IMR-90 (cell line): ENCODE measurements around the gene PAQR4. TPM values are rescaled to one million over a fixed set of nuclear protein-coding genes. Genes with fewer than 3 reads are reported as not detected.

ENCODE experiments used
- ATAC-seq: fragments of 200-7000 bp; cut with Tn5 transposase; 2 replicates; pipeline ENCODE4 v1.9.1; 2020; ENCODE audit warnings: low read depth, mild to moderate bottlenecking, moderate library complexity
- BruUV-seq: library from RNA; stranded (reverse); fragments of 400-500 nt; replicated peaks from 2 replicates; lab custom pipeline; 2021; lab: Mats Ljungman, UMichigan
- CTCF ChIA-PET: fragments of 300-600 bp; formaldehyde crosslinking; extraction: SDS; loops from one replicate; lab custom pipeline; 2021; ENCODE audit warnings: antibody characterized with exemption; lab: Yijun Ruan, JAX
- POLR2A ChIA-PET: fragments of 300-600 bp; sonication (Branson Sonifier 250); formaldehyde crosslinking; loops from one replicate; lab custom pipeline; 2022; ENCODE audit warnings: antibody characterized with exemption; ENCODE audit not compliant: unreplicated experiment; lab: Charles Lee
- DNase-seq: peaks from one replicate; pipeline ENCODE4 v3.0.0; 2013
- H2AFZ ChIP-seq: replicated peaks from 2 replicates; pipeline ENCODE3; 2013; ENCODE audit warnings: low read length, mild to moderate bottlenecking; ENCODE audit not compliant: poor library complexity
- H2AK5ac ChIP-seq: 2 replicates; pipeline ENCODE4 v1.6.1; 2013; ENCODE audit warnings: low read depth, low read length, inconsistent platforms
- H2AK9ac ChIP-seq: replicated peaks from 2 replicates; pipeline ENCODE3; 2013; ENCODE audit warnings: mild to moderate bottlenecking, low read depth, low read length, moderate library complexity; ENCODE audit not compliant: poor library complexity
- H2BK120ac ChIP-seq: 2 replicates; pipeline ENCODE4 v1.6.1; 2013; ENCODE audit warnings: low read depth, low read length, inconsistent platforms
- H2BK15ac ChIP-seq: 3 replicates; pipeline ENCODE4 v1.6.1; 2013; ENCODE audit warnings: low read depth, low read length, inconsistent platforms
- H2BK20ac ChIP-seq: 2 replicates; pipeline ENCODE4 v1.6.1; 2013; ENCODE audit warnings: low read depth, mild to moderate bottlenecking, inconsistent platforms, low read length, moderate library complexity
- H2BK5ac ChIP-seq: 2 replicates; pipeline ENCODE4 v1.6.1; 2013; ENCODE audit warnings: mild to moderate bottlenecking, low read depth, low read length, inconsistent platforms; ENCODE audit not compliant: poor library complexity, severe bottlenecking
- H3K14ac ChIP-seq: replicated peaks from 2 replicates; pipeline ENCODE4 v1.6.1; 2013; ENCODE audit warnings: low read depth, low read length, inconsistent platforms
- H3K18ac ChIP-seq: 2 replicates; pipeline ENCODE4 v1.6.1; 2013; ENCODE audit warnings: low read depth, low read length, control low read depth
- H3K23ac ChIP-seq: 2 replicates; pipeline ENCODE4 v1.6.1; 2013; ENCODE audit warnings: low read depth, low read length, inconsistent platforms
- H3K27ac ChIP-seq: 2 replicates; pipeline ENCODE4 v1.5.1; 2013; ENCODE audit warnings: mild to moderate bottlenecking, control low read depth, low read length; ENCODE audit not compliant: insufficient read depth
- H3K27me3 ChIP-seq: 2 replicates; pipeline ENCODE4 v1.6.1; 2013; ENCODE audit warnings: low read length; ENCODE audit not compliant: control insufficient read depth, insufficient read depth
- H3K36me3 ChIP-seq: 2 replicates; pipeline ENCODE4 v1.6.1; 2013; ENCODE audit warnings: low read length, mixed read lengths; ENCODE audit not compliant: control insufficient read depth, insufficient read depth
- H3K4ac ChIP-seq: 2 replicates; pipeline ENCODE4 v1.6.1; 2013; ENCODE audit warnings: low read depth, low read length, inconsistent platforms
- H3K4me1 ChIP-seq: 2 replicates; pipeline ENCODE4 v1.6.1; 2013; ENCODE audit warnings: low read length, mixed read lengths; ENCODE audit not compliant: control insufficient read depth, insufficient read depth
- H3K4me2 ChIP-seq: 2 replicates; pipeline ENCODE4 v1.6.1; 2013; ENCODE audit warnings: low read depth, mild to moderate bottlenecking, control low read depth, low read length, moderate library complexity
- H3K4me3 ChIP-seq: 2 replicates; pipeline ENCODE4 v1.5.1; 2013; ENCODE audit warnings: low read depth, mild to moderate bottlenecking, control low read depth, low read length, moderate library complexity; ENCODE audit not compliant: insufficient read depth
- H3K56ac ChIP-seq: 2 replicates; pipeline ENCODE4 v1.6.1; 2013; ENCODE audit warnings: low read length, inconsistent platforms; ENCODE audit not compliant: insufficient read depth; ENCODE audit errors: extremely low read depth
- H3K79me1 ChIP-seq, 2 experiments: 2 replicates each; pipeline ENCODE4 v1.6.1; 2013; ENCODE audit warnings: low read length in 2 of 2, inconsistent platforms in 1 of 2, low read depth in 1 of 2
- H3K9ac ChIP-seq: 2 replicates; pipeline ENCODE4 v1.6.1; 2013; ENCODE audit warnings: low read depth, low read length, control low read depth
- H3K9me1 ChIP-seq: 2 replicates; pipeline ENCODE4 v1.6.1; 2013; ENCODE audit warnings: low read length, inconsistent platforms; ENCODE audit not compliant: insufficient read depth
- H3K9me3 ChIP-seq: 2 replicates; pipeline ENCODE4 v1.6.1; 2013; ENCODE audit warnings: low read length; ENCODE audit not compliant: control insufficient read depth, insufficient read depth
- H4K20me1 ChIP-seq: 2 replicates; pipeline ENCODE4 v1.6.1; 2013; ENCODE audit warnings: low read length, inconsistent platforms; ENCODE audit not compliant: insufficient read depth
- H4K5ac ChIP-seq: 2 replicates; pipeline ENCODE4 v1.6.1; 2013; ENCODE audit warnings: mild to moderate bottlenecking, low read depth, low read length, control low read depth
- H4K8ac ChIP-seq, 2 experiments: 2 replicates each; pipeline ENCODE4 v1.6.1; 2013; ENCODE audit warnings: low read depth in 2 of 2, low read length in 2 of 2, control low read depth in 1 of 2, inconsistent platforms in 1 of 2
- H4K91ac ChIP-seq: 2 replicates; pipeline ENCODE4 v1.6.1; 2013; ENCODE audit warnings: low read depth, low read length, inconsistent platforms; ENCODE audit not compliant: insufficient read depth
- BHLHE40 ChIP-seq: fragments of 150-350 bp; IDR thresholded peaks from 2 replicates; pipeline ENCODE4 v1.6.1; 2016; ENCODE audit warnings: mild to moderate bottlenecking, low read depth, low read length
- CEBPB ChIP-seq: IDR thresholded peaks from 2 replicates; pipeline ENCODE4 v1.6.1; 2012; ENCODE audit warnings: low read depth, low read length, improper control_type of control experiment
- CHD1 ChIP-seq: IDR thresholded peaks from 2 replicates; pipeline ENCODE4 v1.6.1; 2012; ENCODE audit warnings: low read depth, low read length, improper control_type of control experiment
- FOS ChIP-seq: fragments of 150-350 bp; IDR thresholded peaks from 2 replicates; pipeline ENCODE4 v1.6.1; 2016; ENCODE audit warnings: low read depth, low read length
- MAFK ChIP-seq: IDR thresholded peaks from 2 replicates; pipeline ENCODE4 v1.6.1; 2012; ENCODE audit warnings: low read depth, low read length, improper control_type of control experiment
- MXI1 ChIP-seq: IDR thresholded peaks from 2 replicates; pipeline ENCODE4 v1.6.1; 2012; ENCODE audit warnings: low read depth, mild to moderate bottlenecking, low read length, moderate library complexity, borderline replicate concordance
- NFE2L2 ChIP-seq: fragments of 150-350 bp; IDR thresholded peaks from 2 replicates; pipeline ENCODE4 v1.6.1; 2016; ENCODE audit warnings: low read depth, mild to moderate bottlenecking, low read length
- POLR2A ChIP-seq: IDR thresholded peaks from 2 replicates; pipeline ENCODE4 v1.6.1; 2012; ENCODE audit warnings: mild to moderate bottlenecking, low read depth, low read length
- RAD21 ChIP-seq: IDR thresholded peaks from 2 replicates; pipeline ENCODE4 v1.6.1; 2012; ENCODE audit warnings: low read length, improper control_type of control experiment
- SMC3 ChIP-seq: fragments of 150-350 bp; IDR thresholded peaks from 2 replicates; pipeline ENCODE4 v1.6.1; 2016; ENCODE audit warnings: low read depth, mild to moderate bottlenecking, antibody characterized with exemption, low read length, moderate library complexity
- WGBS, 2 experiments: methylation state at CpG; one replicate each; pipeline versions ENCODE4 v1.1.5 to v1.1.7; 2013; ENCODE audit warnings: missing lambda C conversion rate in 2 of 2; ENCODE audit not compliant: insufficient read length in 1 of 2; ENCODE audit errors: extremely low coverage in 2 of 2; 5-methylcytosine and 5-hydroxymethylcytosine counted together
- dilution Hi-C: fragments of 300-500 bp; cut with HindIII; formaldehyde crosslinking; loops from one replicate; pipeline ENCODE4 v1.14.3; 2018; ENCODE audit warnings: low sequenced_read_pairs; ENCODE audit not compliant: unreplicated experiment
- in situ Hi-C: fragments of 300-500 bp; cut with MboI; formaldehyde crosslinking; loops from 3 replicates; pipeline ENCODE4 v1.14.3; 2019; ENCODE audit warnings: low sequenced_read_pairs, inconsistent platforms, mixed read lengths
- intact Hi-C: fragments of 100-400 bp; cut with micrococcal nuclease; formaldehyde crosslinking; loops from 2 replicates; pipeline ENCODE4 v1.10.0; 2022
- polyA plus RNA-seq, 3 experiments: library from polyadenylated mRNA; depleted of rRNA; stranded (reverse); fragments of >200 nt; gene quantifications; 2 replicates each; pipeline ENCODE4 v1.2.3, GENCODE V29; 2012; ENCODE audit warnings: low replicate concordance in 1 of 3
- total RNA-seq: library from RNA; depleted of rRNA; stranded (reverse); fragments of >200 nt; gene quantifications from 2 replicates; pipeline ENCODE4 v1.2.3, GENCODE V29; 2012
- TF ChIP-seq, protein P1 (sequence below): fragments of 150-350 bp; IDR thresholded peaks from 2 replicates; pipeline ENCODE4 v1.6.1; 2017; ENCODE audit warnings: mild to moderate bottlenecking, antibody characterized with exemption, low read length, low read depth
- TF ChIP-seq, protein P2 (sequence below): conservative IDR thresholded peaks from 2 replicates; pipeline ENCODE4 v1.5.1; 2012; ENCODE audit warnings: mild to moderate bottlenecking, low read depth, low read length, improper control_type of control experiment

The PAQR4 gene
- total and polyA plus RNA-seq, 2 of the 4 experiments (the other 2 are of a cell fraction): 2.2 to 10.0 TPM

DNA sequence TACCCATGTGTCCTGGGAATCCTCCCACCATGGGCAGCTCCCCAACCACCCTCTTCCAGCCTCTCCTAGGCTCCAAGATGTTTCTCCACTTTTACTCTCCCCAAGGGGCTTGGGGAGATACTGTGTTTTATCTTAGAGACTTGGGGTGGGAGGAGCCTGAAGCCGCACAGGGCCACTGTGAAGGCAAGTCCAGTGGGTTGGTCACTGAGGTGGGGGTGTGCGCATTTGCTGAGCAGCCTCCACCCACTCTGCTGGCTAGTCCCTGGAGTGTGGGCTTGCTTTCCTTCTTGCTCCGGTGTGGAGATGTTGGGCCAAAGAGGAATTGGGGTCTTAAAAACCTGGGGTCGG, 39.5 kb downstream of the PAQR4 start:
- TF ChIP-seq SMC3: no peak
- TF ChIP-seq POLR2A: no peak
- TF ChIP-seq, protein P1, sequence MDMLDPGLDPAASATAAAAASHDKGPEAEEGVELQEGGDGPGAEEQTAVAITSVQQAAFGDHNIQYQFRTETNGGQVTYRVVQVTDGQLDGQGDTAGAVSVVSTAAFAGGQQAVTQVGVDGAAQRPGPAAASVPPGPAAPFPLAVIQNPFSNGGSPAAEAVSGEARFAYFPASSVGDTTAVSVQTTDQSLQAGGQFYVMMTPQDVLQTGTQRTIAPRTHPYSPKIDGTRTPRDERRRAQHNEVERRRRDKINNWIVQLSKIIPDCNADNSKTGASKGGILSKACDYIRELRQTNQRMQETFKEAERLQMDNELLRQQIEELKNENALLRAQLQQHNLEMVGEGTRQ: no peak
- no peak for TF ChIP-seq RAD21
- no peak for TF ChIP-seq FOS
- TF ChIP-seq CHD1: no peak
- TF ChIP-seq MAFK: no peak
- TF ChIP-seq BHLHE40: no peak
- no peak for TF ChIP-seq NFE2L2
- TF ChIP-seq, protein P2, sequence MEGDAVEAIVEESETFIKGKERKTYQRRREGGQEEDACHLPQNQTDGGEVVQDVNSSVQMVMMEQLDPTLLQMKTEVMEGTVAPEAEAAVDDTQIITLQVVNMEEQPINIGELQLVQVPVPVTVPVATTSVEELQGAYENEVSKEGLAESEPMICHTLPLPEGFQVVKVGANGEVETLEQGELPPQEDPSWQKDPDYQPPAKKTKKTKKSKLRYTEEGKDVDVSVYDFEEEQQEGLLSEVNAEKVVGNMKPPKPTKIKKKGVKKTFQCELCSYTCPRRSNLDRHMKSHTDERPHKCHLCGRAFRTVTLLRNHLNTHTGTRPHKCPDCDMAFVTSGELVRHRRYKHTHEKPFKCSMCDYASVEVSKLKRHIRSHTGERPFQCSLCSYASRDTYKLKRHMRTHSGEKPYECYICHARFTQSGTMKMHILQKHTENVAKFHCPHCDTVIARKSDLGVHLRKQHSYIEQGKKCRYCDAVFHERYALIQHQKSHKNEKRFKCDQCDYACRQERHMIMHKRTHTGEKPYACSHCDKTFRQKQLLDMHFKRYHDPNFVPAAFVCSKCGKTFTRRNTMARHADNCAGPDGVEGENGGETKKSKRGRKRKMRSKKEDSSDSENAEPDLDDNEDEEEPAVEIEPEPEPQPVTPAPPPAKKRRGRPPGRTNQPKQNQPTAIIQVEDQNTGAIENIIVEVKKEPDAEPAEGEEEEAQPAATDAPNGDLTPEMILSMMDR: no peak
- TF ChIP-seq CEBPB: no peak
- TF ChIP-seq MXI1: no peak
- no TSS peak for BruUV-seq
- POLR2A ChIA-PET: no interaction called here
- in situ Hi-C loops: no loop called here
- Histone ChIP-seq H3K4me1 (peaks cover 3% of the 10 kb centered on the region; the same call in 1 of the 2 replicates), H3K9me1 (no peaks in the 10 kb centered on the region), H3K9ac (no peak overlapping the region), H2AK5ac (no peak overlapping the region), H3K36me3 (no peaks in the 10 kb centered on the region), H2AK9ac (no peak overlapping the region), H3K79me1 (no peaks in the 10 kb centered on the region), H3K23ac (no peak overlapping the region), H3K14ac (no peak overlapping the region), H2AFZ (no peak overlapping the region), H2BK15ac (no peak overlapping the region), H3K27ac (no peak overlapping the region), H3K27me3 (peaks cover 43% of the 10 kb centered on the region), H3K4me2 (no peak overlapping the region), H3K56ac (no peak overlapping the region), H3K9me3 (no peaks in the 10 kb centered on the region), H2BK20ac (no peak overlapping the region), H4K20me1 (peaks cover 4% of the 10 kb centered on the region; the same call in 1 of the 2 replicates), H3K4ac (no peak overlapping the region), H4K5ac (no peak overlapping the region), H4K8ac (no peak overlapping the region), H4K91ac (no peak overlapping the region), H3K18ac (no peak overlapping the region), H3K4me3 (no peak overlapping the region), H2BK120ac (no peak overlapping the region), H2BK5ac (no peak overlapping the region)
- CTCF ChIA-PET: no interaction called here
- ATAC-seq (no peak), DNase-seq (no peak)
- intact Hi-C loops: no loop called here
- dilution Hi-C loops: no loop called here
- no CpG with 5 or more reads among the region's 4 CpGs for WGBS, 2 experiments
